OCI-LY1 (cell line): Measurements from ENCODE around the gene PPP1R3C.

Experiments used
- H2AFZ ChIP-seq: fragments of 200-600 bp; sonication (generic), shearing (Covaris generic); 2 replicates; pipeline ENCODE4 v1.6.0; 2014; ENCODE audit warnings: antibody characterized with exemption, mild to moderate bottlenecking, low read length
- H3F3A ChIP-seq: fragments of 200-600 bp; sonication (generic), shearing (Covaris generic); 2 replicates; pipeline ENCODE4 v1.6.0; 2014; ENCODE audit warnings: mild to moderate bottlenecking, antibody characterized with exemption, low read length, moderate library complexity; ENCODE audit not compliant: insufficient read depth
- H3K27ac ChIP-seq: fragments of 200-600 bp; sonication (generic); 2 replicates; pipeline ENCODE4 v1.5.1; 2014; ENCODE audit warnings: low read length, mixed run types, mild to moderate bottlenecking, low read depth; ENCODE audit not compliant: poor library complexity, severe bottlenecking
- H3K27me3 ChIP-seq: fragments of 200-600 bp; sonication (generic); 2 replicates; pipeline ENCODE4 v1.6.0; 2014; ENCODE audit warnings: antibody characterized with exemption, mild to moderate bottlenecking, low read length, moderate library complexity; ENCODE audit not compliant: insufficient read depth
- H3K36me3 ChIP-seq: fragments of 200-600 bp; sonication (generic); 2 replicates; pipeline ENCODE4 v1.6.1; 2014; ENCODE audit warnings: mild to moderate bottlenecking, antibody characterized with exemption, low read length, moderate library complexity, mixed read lengths; ENCODE audit not compliant: insufficient read depth
- H3K4me1 ChIP-seq: fragments of 200-600 bp; sonication (generic); 2 replicates; pipeline ENCODE4 v1.5.1; 2014; ENCODE audit warnings: mild to moderate bottlenecking, low read length, moderate library complexity; ENCODE audit not compliant: insufficient read depth, severe bottlenecking
- H3K4me2 ChIP-seq: fragments of 200-600 bp; sonication (generic), shearing (Covaris generic); 2 replicates; pipeline ENCODE4 v1.6.1; 2014; ENCODE audit warnings: low read length
- H3K4me3 ChIP-seq: fragments of 200-600 bp; sonication (generic); 2 replicates; pipeline ENCODE4 v1.5.1; 2014; ENCODE audit warnings: low read length, low read depth, mild to moderate bottlenecking, mixed read lengths; ENCODE audit not compliant: poor library complexity, severe bottlenecking
- H3K79me2 ChIP-seq: fragments of 200-600 bp; shearing (Covaris generic); 2 replicates; pipeline ENCODE4 v1.6.1; 2016; ENCODE audit warnings: mixed run types, low read length, mixed read lengths; ENCODE audit not compliant: insufficient read depth
- H3K9ac ChIP-seq: fragments of 200-600 bp; sonication (generic), shearing (Covaris generic); 2 replicates; pipeline ENCODE4 v1.6.1; 2014; ENCODE audit warnings: mild to moderate bottlenecking, low read length, mixed read lengths
- H3K9me2 ChIP-seq: fragments of 200-600 bp; sonication (generic), shearing (Covaris generic); 2 replicates; pipeline ENCODE4 v1.6.1; 2014; ENCODE audit warnings: low read depth, mild to moderate bottlenecking, low read length, mixed read lengths
- H3K9me3 ChIP-seq: fragments of 200-600 bp; shearing (Covaris generic); 2 replicates; pipeline ENCODE4 v1.6.1; 2014; ENCODE audit warnings: low read length, mixed read lengths
- H4K20me1 ChIP-seq: fragments of 200-600 bp; sonication (generic), shearing (Covaris generic); 2 replicates; pipeline ENCODE4 v1.6.0; 2016; ENCODE audit warnings: mild to moderate bottlenecking, low read length; ENCODE audit not compliant: insufficient read depth
- EZH2 ChIP-seq: fragments of 200-600 bp; sonication (generic), shearing (Covaris generic); IDR thresholded peaks from 2 replicates; pipeline ENCODE4 v1.8.0; 2017; ENCODE audit warnings: borderline replicate concordance, mixed run types, mild to moderate bottlenecking, antibody characterized with exemption, low read length, moderate library complexity, mixed read lengths
- TF ChIP-seq, protein P1 (sequence below): fragments of 200-600 bp; sonication (generic), shearing (Covaris generic); IDR thresholded peaks from 2 replicates; pipeline ENCODE4 v1.5.1; 2017; ENCODE audit warnings: mild to moderate bottlenecking, antibody characterized with exemption, low read length, moderate library complexity, mixed read lengths

Gene PPP1R3C

DNA sequence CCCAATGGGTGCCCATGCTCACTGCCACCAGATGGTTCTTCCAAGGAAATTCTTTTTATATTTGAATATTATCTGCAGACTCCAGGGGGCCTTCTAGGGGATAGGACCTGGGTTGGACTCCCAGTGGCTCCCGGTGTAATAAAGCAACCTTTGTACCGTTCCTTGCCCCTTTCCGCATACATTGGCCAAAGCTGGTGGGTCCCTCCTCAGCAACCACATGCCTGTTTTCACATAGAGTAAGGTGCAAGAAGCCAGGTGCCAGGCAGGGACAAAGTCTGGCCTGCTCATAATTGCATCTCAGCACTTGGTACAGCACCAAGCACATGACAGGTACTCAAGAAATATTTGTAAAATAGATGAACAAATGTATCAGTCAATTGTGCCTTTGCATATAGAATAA lies 46.4 kb upstream of the PPP1R3C start:
- H3K27ac ChIP-seq, result no peak overlapping the region

DNA sequence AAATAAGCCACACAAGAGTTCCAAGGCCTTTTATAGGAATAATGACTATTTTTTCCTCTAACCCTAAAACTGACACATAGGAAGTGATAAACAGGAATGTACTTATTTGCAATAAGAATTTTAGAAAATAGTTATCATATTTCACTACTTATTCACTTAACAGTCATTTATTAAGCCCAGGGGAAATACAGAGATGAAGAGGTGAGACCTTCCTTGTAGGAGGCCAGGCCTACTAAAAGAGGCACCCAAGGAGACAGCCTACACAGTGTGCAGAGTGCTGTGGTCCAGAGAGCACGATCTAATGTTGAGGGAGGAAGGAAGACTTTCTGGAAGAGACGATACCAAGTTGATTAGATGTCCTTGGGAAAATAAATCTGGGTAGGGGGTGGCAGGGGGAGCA lies 45.0 kb upstream of the PPP1R3C start:
- no peaks in the 10 kb centered on the region for H3F3A ChIP-seq
- H2AFZ ChIP-seq, result no peak overlapping the region
- no peaks in the 10 kb centered on the region for H3K9me3 ChIP-seq
- no peaks in the 10 kb centered on the region for H4K20me1 ChIP-seq
- H3K27ac ChIP-seq, result no peak overlapping the region
- H3K79me2 ChIP-seq, result no peaks in the 10 kb centered on the region
- no peak overlapping the region for H3K4me2 ChIP-seq
- H3K9ac ChIP-seq, result no peak overlapping the region
- H3K9me2 ChIP-seq, result no peaks in the 10 kb centered on the region
- TF ChIP-seq, protein P1, sequence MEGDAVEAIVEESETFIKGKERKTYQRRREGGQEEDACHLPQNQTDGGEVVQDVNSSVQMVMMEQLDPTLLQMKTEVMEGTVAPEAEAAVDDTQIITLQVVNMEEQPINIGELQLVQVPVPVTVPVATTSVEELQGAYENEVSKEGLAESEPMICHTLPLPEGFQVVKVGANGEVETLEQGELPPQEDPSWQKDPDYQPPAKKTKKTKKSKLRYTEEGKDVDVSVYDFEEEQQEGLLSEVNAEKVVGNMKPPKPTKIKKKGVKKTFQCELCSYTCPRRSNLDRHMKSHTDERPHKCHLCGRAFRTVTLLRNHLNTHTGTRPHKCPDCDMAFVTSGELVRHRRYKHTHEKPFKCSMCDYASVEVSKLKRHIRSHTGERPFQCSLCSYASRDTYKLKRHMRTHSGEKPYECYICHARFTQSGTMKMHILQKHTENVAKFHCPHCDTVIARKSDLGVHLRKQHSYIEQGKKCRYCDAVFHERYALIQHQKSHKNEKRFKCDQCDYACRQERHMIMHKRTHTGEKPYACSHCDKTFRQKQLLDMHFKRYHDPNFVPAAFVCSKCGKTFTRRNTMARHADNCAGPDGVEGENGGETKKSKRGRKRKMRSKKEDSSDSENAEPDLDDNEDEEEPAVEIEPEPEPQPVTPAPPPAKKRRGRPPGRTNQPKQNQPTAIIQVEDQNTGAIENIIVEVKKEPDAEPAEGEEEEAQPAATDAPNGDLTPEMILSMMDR, result no peak
- no peak for TF ChIP-seq EZH2
- H3K4me3 ChIP-seq, result no peak overlapping the region
- H3K4me1 ChIP-seq, result no peaks in the 10 kb centered on the region
- H3K36me3 ChIP-seq, result no peaks in the 10 kb centered on the region
- no peaks in the 10 kb centered on the region for H3K27me3 ChIP-seq

More for the DNA sequence above, 46.4 kb upstream of the PPP1R3C start:
- Histone ChIP-seq H3K9me2 (no peaks in the 10 kb centered on the region), H2AFZ (no peak overlapping the region), H4K20me1 (no peaks in the 10 kb centered on the region), H3K36me3 (no peaks in the 10 kb centered on the region), H3K9ac (no peak overlapping the region), H3K4me2 (no peak overlapping the region), H3K4me1 (no peaks in the 10 kb centered on the region), H3K27me3 (no peaks in the 10 kb centered on the region), H3K79me2 (no peaks in the 10 kb centered on the region), H3K9me3 (no peaks in the 10 kb centered on the region), H3F3A (no peaks in the 10 kb centered on the region), H3K4me3 (no peak overlapping the region)
- TF ChIP-seq EZH2, result no peak
- TF ChIP-seq, protein P1, result no peak

DNA sequence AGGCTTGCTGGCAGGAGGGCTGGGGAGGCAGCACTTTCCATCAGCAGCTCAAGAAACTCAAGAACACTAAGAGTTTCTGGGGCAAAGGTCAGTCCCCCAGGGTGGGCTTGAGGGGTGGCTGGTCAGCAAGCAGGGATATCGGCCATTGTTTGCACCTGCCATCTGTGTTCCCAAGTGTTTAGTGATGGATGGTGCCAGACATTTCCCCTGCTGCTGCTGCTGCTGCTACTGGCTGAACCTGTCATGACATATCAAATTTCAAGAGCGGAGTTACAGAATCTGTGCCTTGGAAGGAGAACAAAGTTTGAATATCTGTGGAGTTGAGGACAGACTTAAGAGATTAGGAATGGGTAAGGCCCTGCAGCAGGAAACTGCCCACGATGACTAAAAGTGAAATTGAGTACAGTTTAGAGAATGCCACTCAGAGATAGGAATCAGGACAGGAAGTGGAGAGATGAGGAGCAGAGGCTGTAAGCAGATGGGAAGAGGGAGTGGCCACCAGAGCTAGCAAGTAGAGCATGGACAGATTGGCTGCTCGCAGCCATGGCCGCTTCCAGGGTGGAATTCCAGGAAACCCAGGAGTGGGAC lies 39.2 kb upstream of the PPP1R3C start:
- Histone ChIP-seq H3K4me1 (no peaks in the 10 kb centered on the region), H3F3A (no peaks in the 10 kb centered on the region), H3K4me2 (no peak overlapping the region), H3K9ac (no peak overlapping the region), H3K27ac (no peak overlapping the region), H3K9me3 (no peaks in the 10 kb centered on the region), H3K4me3 (no peak overlapping the region), H3K36me3 (no peaks in the 10 kb centered on the region), H3K9me2 (no peaks in the 10 kb centered on the region), H3K79me2 (no peaks in the 10 kb centered on the region), H2AFZ (no peak overlapping the region), H4K20me1 (no peaks in the 10 kb centered on the region), H3K27me3 (no peaks in the 10 kb centered on the region)
- TF ChIP-seq, protein P1, result no peak
- no peak for TF ChIP-seq EZH2
